GM12864 (cell line): Measurements from ENCODE around the gene FOXQ1.

Experiments
- DNase-seq: peaks from one replicate; pipeline ENCODE4 v3.0.0-alpha.2; 2011; ENCODE audit warnings: low read depth
- H3K4me3 ChIP-seq: 2 replicates; pipeline ENCODE4 v1.5.1; 2011; ENCODE audit warnings: mild to moderate bottlenecking, low read depth, low read length, control low read depth
- TF ChIP-seq, protein P1 (sequence below): IDR thresholded peaks from 2 replicates; pipeline ENCODE4 v1.5.1; 2011; ENCODE audit warnings: low read depth, mild to moderate bottlenecking, moderate library complexity, low read length, control low read depth, inconsistent platforms; ENCODE audit errors: missing control alignments

The FOXQ1 gene, protein sequence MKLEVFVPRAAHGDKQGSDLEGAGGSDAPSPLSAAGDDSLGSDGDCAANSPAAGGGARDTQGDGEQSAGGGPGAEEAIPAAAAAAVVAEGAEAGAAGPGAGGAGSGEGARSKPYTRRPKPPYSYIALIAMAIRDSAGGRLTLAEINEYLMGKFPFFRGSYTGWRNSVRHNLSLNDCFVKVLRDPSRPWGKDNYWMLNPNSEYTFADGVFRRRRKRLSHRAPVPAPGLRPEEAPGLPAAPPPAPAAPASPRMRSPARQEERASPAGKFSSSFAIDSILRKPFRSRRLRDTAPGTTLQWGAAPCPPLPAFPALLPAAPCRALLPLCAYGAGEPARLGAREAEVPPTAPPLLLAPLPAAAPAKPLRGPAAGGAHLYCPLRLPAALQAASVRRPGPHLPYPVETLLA

DNA sequence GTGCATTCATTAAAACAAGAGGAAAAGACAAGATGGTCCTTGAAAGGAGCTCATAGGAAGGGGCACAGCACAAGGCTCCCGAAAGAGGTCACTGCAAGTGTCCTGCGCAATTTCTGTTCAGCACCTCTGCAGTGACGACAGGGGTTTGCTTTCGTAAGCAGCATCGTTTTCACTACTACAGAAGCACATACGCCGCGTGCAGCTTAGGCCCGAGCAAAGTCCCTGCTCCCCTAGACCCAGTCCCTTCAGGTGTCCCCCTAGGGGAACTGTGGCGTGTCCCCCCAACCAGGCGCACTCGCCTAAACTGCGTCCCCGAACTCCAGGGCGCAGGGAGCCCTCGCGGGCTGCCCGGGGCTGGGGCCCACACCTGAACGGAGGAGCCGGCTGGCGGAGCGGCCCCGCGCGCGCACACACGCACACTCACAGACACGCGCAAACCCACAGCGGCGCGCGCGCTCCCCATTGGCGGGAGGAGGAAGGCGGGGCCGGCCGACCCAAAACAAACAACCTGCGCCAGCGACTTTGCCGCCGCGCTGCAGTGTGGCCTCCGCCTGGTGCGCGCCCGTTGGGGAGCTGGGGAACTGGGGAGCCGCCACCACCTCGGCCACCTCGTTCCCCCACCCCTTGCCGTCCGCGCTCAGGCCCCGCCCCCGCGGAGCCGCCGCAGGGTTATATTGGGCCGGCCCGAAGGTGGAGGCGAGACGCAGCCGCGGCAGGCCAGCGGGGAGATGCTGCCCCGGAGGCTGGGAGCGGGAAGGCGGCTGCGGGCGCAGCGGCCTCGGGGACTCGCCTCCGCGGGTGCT is at the start of gene FOXQ1:
Gene FOXQ1 (plus strand): TSS at position 699 of the 803 bp plus-strand sequence. CDS start 607 bp downstream, outside the sequence.
- DNase-seq: no peak
- no peak within 1 kb of the TSS for H3K4me3 ChIP-seq
- TF ChIP-seq, protein P1, sequence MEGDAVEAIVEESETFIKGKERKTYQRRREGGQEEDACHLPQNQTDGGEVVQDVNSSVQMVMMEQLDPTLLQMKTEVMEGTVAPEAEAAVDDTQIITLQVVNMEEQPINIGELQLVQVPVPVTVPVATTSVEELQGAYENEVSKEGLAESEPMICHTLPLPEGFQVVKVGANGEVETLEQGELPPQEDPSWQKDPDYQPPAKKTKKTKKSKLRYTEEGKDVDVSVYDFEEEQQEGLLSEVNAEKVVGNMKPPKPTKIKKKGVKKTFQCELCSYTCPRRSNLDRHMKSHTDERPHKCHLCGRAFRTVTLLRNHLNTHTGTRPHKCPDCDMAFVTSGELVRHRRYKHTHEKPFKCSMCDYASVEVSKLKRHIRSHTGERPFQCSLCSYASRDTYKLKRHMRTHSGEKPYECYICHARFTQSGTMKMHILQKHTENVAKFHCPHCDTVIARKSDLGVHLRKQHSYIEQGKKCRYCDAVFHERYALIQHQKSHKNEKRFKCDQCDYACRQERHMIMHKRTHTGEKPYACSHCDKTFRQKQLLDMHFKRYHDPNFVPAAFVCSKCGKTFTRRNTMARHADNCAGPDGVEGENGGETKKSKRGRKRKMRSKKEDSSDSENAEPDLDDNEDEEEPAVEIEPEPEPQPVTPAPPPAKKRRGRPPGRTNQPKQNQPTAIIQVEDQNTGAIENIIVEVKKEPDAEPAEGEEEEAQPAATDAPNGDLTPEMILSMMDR: no peak

DNA sequence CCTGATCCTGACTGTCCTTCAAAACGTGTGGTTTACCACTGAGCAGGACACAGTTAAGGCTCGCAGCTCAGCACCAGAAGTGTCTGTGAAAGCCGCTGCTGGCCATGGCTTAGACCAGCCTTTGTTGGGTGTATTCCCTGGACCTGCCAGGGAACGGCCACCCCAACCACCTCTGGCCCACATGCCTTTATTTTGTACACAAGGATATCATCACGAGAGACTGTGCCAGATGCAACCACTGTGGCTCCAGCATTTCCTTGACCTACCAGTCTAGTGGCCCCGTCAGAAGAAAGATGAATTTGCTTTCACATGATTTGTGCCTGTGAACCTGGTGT is 49.2 kb upstream of the FOXQ1 start:
- DNase-seq: no peak
- H3K4me3 ChIP-seq: no peak overlapping the region
- TF ChIP-seq, protein P1: no peak

DNA sequence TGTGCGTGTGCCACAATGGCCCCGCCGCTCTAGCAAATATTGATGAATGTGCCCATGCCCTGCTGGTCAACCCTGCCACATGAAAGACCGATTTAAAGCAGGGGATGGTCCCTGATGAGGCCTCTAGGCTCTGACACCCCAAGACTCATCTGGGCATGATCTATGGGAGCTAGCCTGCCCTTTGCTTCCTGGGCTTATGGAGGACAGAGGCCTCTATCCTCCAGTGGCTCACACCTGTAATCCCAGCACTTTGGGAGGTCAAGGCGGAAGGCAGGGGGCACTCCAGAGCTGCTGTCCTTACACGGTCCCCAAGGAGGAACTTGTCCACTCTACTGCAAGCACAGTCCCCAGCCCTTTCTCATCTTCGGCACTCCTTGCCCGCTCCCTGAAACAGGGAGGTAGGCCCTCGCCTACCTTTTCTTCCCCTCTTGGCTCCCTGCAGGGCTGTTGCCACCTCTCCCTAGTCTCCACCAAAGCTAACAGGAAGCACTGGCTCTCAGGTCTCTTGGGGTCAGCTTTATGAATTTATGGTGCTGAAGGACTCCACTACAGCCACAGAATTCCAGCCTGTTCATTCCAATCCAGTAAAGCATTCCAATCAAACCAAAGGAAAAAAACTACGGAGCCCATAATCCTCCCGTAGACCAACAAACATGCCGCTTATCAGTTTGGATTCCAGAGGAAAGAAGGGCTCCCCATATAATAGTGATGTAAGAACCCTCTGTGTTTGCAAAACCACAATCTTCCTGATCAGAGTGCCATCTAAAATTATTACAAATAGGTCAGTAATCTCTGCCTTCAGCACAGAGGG is 48.7 kb upstream of the FOXQ1 start:
- DNase-seq: no peak
- H3K4me3 ChIP-seq: no peak overlapping the region

DNA sequence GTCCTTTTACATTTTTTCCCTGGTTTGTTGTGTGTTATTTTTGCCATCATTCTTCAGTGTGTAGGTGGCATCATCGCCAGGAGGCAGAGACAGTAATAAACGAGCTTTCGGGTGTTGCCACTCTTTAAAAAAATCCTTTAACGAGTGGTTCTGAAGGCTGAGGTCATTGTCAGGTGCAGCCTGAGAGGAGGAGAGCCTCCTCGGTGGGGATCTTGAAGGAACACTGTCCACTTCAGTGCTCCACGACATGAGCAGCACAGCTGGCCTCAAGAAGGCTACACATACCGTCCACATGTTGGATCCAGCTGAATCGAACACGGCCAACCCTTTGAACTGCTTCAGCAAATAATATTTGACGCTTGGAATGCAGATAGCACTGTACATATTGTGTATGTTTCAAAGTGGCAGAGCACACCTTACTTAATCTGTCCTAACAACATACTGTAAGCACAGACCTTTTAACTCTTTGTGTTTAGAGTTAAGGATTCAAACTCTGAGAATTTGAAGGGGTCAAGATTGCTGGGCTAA is 48.0 kb upstream of the FOXQ1 start:
- no peak for DNase-seq
- no peak overlapping the region for H3K4me3 ChIP-seq
- TF ChIP-seq, protein P1: no peak

More for the DNA sequence above, 48.7 kb upstream of the FOXQ1 start:
- TF ChIP-seq, protein P1: no peak

DNA sequence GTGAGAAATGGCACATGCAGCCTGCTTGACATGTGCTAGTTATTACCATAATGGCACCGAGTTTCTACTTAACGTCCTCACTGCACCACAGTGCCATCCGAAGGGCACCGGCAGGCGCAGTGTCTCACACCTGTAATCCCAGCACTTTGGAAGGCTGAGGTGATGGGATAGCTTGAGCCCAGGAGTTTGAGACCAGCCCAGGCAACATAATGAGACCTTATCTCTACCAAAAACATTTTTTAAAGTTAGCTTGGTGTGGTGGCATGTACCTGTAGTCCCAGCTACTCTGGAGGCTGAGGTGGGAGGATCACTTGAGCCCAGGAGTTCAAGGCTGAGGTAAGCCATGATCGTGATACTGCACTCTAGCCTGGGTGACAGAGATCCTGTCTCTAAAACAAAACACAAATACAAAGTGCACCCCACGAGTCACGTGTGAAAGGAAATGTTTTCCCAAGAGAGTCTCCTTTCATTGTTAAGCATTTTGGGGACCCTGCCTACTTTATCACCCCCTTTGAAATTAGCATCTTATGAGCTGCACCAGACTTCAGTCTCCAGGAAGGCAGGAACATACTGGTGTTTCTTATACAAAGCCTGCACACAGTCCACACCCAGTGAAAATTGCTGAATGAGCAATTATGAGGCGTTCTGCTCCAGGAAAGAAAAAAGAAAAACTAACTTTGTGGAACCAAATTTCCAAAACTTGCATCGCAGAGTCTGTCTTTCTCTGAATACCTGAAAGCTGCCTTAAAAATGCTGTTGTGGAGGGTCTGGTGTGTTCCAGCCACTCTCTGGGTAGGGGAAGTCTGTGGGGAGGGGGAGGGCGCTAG is 47.1 kb upstream of the FOXQ1 start:
- TF ChIP-seq, protein P1: no peak
- H3K4me3 ChIP-seq: no peak overlapping the region
- DNase-seq: no peak

DNA sequence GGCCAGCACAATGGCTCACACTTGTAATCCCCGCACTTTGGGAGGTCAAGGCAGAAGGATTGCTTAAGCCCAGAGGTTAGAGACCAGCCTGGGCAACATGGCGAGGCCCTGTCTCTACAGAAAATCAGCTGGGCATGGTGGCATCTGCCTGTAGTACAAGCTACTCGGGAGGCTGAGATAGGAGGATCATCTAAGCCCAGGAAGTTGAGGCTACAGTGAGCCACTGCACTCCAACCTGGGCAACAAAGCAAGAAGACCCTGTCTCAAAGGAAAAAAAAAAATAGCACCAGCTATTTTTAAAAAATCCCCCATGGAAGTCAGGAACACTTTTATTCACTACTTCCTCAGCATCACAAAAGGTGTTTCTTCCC is 45.2 kb upstream of the FOXQ1 start:
- no peak overlapping the region for H3K4me3 ChIP-seq
- no peak for DNase-seq
- TF ChIP-seq, protein P1: no peak
